ENCODE data around the gene CCNG1.

GRCh38 chr5:163409384-163409783, 28.0 kb upstream of the CCNG1 start:
- TF ChIP-seq SPI1 (IDR thresholded peaks at IDR 0.05; ENCODE audit: borderline replicate concordance, low read depth) (no peak), CTCF (IDR thresholded peaks at IDR 0.05; ENCODE audit: insufficient read depth, low read length) (no peak), REST (IDR thresholded peaks at IDR 0.05; ENCODE audit: insufficient replicate concordance, low read depth) (no peak), GABPA (IDR thresholded peaks at IDR 0.05; ENCODE audit: low read depth) (no peak)

Data from HL-60 (cell line).